ENCODE results near the gene SAMD1.

GRCh38 chr19:14088634-14089411 is 1.7 kb downstream of the SAMD1 start:
- TF ChIP-seq RFX5 (IDR thresholded peaks at IDR 0.05) (no peak), RNF2 (IDR thresholded peaks at IDR 0.05; ENCODE audit: borderline replicate concordance, low read depth) (no peak), POLR2AphosphoS2 (conservative IDR thresholded peaks at IDR 0.05; ENCODE audit: low read length) (no peak), POLR2A (IDR thresholded peaks at IDR 0.05; ENCODE audit: low read length) (no peak), ESRRA (IDR thresholded peaks at IDR 0.05; ENCODE audit: borderline replicate concordance, low read length) (no peak), CBX8 (IDR thresholded peaks at IDR 0.05) (no peak), CTCF (IDR thresholded peaks at IDR 0.05) (no peak), USF2 (IDR thresholded peaks at IDR 0.05) (no peak)
